NOMO-1 treated with dmso at 0.1 percent for 144 hours (cell line): ENCODE data around the gene HOMER3.
"Not testable (repeated sequence)": the region's sequence is repeated elsewhere in the genome, so short reads cannot be mapped to it uniquely, and the experiment has no call there.

Experiments used
- DNase-seq: peaks from one replicate; lab custom pipeline; 2025; ENCODE audit not compliant: unreplicated experiment; lab: John Stamatoyannopoulos, UW

The HOMER3 gene

GRCh38 chr19:18903156-18904037 lies 37.6 kb downstream of the HOMER3 start:
- DNase-seq = no peak

DNA sequence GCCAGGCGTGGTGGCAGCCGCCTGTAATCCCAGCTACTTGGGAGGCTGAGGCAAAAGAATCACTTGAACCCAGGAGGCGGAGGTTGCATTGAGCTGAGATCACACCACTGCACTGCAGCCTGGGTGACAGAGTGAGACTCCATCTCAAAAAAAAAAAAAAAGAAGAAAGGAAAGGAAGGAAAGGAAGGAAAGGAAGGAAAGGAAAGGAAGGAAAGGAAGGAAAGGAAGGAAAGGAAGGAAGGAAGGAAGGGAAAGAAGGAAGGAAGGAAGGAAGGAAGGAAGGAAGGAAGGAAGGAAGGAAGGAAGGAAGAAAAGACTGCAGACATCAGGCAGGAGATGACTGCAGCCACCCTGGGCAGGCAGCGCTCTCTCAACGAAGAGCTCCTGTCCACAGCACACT lies 38.5 kb downstream of the HOMER3 start:
- DNase-seq = not testable (repeated sequence)

GRCh38 chr19:18901491-18901890 lies 39.5 kb downstream of the HOMER3 start:
- no peak for DNase-seq

DNA sequence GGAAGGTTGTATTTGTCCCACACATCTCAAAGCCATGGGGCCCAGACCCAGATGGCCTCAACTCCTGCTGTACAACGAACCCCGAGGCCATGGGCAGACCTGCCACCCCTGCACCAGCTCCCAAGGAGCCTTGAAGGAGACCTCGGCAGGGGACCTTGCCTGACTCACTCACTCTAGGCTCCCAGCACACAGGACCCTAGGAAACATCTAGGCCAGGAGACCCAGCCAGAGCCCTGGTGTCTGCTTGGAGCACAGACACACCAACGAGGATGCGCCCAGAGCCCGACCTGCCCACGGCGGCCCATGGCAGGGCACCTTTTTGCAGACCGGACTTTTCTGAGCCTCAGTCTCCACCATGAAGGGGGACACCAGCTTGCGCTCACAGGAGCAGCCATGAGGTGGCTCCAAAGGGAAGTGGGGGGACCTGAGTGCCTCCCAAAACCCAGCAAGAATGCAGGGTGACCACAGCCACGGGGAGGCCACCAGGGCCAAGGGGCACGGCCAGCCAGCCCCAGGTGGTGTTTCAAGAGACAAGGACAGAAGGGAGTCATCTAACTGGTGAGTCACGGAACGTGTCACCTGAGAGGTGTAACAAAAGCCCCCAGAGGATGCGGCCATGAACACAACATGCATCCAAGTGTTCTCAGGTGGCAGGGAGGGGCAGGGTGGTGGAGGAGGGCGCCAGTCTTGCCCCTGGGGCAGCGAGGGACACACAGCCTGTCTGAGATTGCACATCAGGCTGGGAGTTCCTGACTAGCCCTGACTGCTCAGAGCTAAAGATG lies 40.1 kb downstream of the HOMER3 start:
- no peak for DNase-seq

GRCh38 chr19:18899624-18900560 lies 41.1 kb downstream of the HOMER3 start:
- DNase-seq = no peak

DNA sequence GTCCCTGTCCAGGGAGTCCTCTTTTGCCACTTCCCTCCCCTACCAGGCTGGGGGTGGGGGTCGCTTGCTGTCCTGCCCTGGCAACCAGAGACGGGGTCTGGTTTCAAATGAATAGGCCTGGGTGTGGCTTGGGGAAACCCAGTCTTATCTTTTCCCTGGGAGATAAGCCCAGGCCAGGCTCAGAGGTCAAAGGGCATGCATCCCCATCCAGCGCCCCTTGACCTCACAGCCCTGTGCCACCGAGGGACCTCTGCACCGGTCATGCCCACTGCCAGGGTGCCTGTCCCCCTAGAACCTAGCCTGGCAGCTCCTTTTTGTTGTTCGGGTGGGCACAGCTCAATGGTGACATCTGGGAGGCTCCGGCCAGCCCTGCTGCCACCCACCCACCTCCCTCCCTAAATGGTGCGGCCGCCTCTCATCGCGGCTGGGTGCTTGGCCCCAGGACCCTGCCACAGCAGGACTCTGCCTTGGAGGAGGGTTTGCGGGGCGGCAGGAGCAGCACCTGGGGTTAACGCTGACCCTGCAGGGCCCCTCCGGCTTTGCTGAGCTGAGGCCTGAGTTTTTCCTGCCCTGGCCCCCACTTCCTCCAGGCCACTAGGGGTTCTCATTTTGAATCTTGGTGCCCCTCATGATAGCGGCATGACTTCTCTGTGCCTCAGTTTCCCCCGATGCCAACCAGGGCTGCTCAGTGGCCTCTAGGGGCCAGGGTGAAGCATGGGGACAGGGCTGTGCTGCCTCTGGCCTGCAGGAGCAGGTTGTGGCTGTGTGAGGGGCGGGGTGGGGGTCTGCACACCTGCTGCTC lies 42.2 kb downstream of the HOMER3 start:
- DNase-seq = no peak

GRCh38 chr19:18898081-18898606 lies 42.9 kb downstream of the HOMER3 start:
- no peak for DNase-seq

DNA sequence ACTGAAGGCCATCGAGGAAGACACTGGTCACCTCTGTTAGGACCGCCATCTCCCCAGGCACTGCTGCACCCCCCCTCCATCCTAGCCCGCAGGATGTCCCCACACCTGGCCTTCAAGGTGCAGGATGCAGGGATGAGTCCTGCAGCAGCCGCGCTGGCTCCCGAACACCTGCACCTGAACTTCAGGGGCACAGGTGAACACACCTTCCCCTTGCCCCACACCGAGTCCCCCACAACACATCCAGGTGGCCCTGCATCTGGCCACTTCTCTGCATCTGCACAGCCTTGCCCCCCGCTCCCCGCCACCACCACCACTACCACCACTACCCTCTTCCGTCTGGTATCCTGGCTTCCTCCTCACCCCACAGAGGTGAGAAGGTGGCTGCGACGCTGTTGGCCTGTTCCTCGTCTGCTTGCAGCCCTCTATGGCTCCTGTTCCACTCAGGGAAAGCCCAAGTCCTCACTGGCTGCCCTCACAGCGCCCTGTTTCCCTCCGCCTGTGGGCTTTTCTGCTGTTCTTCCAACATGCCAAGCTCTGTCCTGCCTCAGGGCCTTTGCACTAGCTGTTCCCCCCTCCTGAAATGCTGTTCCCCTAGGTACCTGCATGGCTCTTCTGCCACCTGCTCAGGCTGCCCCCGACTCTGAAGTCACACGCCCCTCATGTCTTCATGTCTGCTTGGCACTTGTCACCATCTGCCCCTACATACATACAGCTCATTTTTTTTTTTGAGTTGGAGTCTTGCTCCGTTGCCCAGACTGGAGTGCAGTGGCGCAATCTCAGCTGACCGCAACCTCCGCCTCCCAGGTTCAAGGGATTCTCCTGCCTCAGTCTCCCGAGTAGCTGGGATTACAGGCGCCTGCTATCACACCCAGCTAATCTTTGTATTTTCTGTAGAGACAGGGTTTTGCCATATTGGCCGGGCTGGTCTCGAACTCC lies 43.7 kb downstream of the HOMER3 start:
- no peak for DNase-seq

DNA sequence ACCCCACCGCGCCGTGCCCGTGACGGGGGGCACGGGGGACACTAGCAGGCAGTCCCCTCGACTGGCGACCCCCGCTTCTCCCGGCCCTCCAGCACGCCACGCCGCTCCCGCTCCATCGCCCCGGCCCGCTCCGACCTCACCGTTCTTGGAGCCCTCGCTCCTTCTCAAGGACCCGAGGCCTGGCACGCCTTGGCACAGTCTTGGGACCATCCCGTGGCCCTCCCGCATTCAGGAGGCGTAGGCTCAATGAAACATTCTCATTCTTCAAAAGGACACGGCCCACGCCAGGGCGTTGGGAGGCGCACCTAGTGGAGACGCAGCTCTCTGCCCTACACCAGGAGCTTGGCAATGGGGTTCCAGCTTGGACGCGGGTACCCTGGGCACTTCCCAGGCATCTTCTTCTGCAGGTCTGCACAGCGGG lies 44.6 kb downstream of the HOMER3 start:
- no peak for DNase-seq

DNA sequence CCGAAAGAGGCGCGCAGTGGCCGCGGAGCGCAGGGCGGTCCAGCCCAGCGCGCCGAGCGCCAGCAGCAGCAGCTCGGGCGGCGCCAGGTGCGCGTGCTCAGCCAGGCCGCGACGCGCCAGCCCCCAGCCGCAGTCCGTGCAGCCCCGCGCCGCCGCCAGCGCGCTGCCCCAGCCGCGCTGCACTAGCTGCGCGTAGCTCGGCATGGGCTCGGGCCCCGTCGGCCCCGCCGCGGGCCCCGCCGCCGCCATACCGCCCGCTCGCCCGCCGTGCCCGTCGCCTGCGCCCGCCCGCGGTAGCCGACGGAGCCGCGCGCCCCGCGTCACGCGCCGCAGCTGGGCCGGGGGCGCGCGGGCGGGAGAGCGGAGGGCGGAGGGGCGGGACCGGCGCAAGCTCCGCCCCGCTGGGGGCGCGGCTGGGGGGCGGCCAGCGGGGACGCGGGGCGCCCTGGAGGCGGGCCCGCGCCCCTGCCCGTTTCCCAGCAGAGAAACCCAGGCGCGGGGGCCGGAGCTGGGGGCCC lies 45.1 kb downstream of the HOMER3 start, which contains the start of gene CERS1:
TSS of gene CERS1 (minus strand) at position 335 of the 518 bp plus-strand sequence. CDS start at position 249, 86 bp downstream.
- DNase-seq = no peak

GRCh38 chr19:18895038-18895823 lies 45.8 kb downstream of the HOMER3 start:
- DNase-seq = peak; percentile 24

GRCh38 chr19:18894254-18895037 lies 46.6 kb downstream of the HOMER3 start:
- DNase-seq = no peak

DNA sequence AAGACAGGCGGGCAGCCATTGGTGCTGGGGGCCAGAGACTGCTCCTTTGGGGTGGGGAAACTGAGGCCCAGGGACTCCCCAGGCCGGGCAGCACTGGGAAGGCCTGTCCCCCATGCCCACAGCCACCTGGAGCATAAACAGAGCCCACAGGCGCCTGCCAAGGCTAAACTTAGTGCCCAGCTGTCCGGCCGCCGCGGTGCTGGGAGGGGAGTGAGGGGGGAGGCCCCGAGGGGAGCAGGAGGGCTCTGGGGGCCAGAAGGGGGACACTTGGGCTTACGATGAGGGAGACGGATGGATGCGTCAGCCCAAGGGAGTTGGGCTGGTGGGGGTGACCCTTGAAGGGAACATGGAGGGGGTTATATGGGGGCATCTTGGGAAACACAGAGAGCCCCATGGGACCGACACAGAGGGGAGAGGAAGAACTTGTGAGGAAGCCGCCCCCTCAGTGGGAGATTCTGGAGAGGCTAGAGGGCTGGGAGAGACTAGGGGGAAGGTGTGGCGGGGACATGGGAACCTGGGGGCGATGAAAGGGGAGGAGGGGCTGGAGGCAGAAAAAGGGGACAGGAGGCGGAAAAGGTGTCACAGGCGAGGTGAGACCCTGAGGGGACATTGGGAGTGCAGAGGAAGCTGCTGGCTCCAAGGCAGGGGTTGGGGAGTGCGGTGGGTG lies 47.3 kb downstream of the HOMER3 start:
- DNase-seq = no peak

- DNase-seq = no peak
Measured at GRCh38 chr19:18889949-18890745, 50.9 kb downstream of the HOMER3 start.

- no peak for DNase-seq
Measured at GRCh38 chr19:18886972-18887371, 54.0 kb downstream of the HOMER3 start.
